ENCODE measurements around the gene PPP1CA.
"Not testable (repeated sequence)": the region's sequence is repeated elsewhere in the genome, so short reads cannot be mapped to it uniquely, and the experiment has no call there.

The PPP1CA gene

GRCh38 chr11:67427364-67427859, 25.8 kb upstream of the PPP1CA start:
- H3K27me3 Mint-ChIP-seq, H3K9me3 Mint-ChIP-seq, H3K36me3 Mint-ChIP-seq, ATAC-seq: not testable (repeated sequence)
- peaks cover 44% of the 10 kb centered on the region for H3K4me1 Mint-ChIP-seq
- H3K4me3 Mint-ChIP-seq, result peak overlapping the region; percentile 92
- peak overlapping the region; percentile 91 for H3K27ac Mint-ChIP-seq

- Mint-ChIP-seq H3K9me3 (no peaks in the 10 kb centered on the region), H3K36me3 (no peaks in the 10 kb centered on the region), H3K4me1 (peaks cover 45% of the 10 kb centered on the region), H3K27ac (peak overlapping the region; percentile 53), H3K27me3 (no peaks in the 10 kb centered on the region), H3K4me3 (no peak overlapping the region)
- no peak for ATAC-seq
Observed at GRCh38 chr11:67423891-67424613, 22.4 kb upstream of the PPP1CA start.

DNA sequence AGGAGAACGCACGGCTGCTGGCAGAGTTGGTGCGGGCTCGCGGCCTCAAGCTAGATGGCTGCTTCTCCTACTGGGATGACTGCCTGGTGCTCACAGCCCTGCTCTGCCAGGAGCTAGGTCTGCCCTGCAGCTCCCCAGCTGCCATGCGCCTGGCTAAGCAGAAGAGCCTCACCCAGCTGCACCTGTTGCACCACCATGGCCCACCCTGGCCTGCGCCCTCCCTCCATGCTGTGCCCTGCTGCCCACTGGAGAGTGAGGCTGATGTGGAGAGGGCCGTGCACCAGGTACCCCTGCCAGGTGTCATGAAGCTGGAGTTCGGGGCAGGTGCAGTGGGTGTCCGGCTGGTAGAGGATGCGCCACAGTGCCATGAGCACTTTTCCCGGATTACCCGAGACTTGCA, 21.8 kb upstream of the PPP1CA start:
- Mint-ChIP-seq H3K4me3 (no peak overlapping the region), H3K27ac (no peak overlapping the region), H3K36me3 (no peaks in the 10 kb centered on the region), H3K4me1 (peaks cover 51% of the 10 kb centered on the region), H3K9me3 (no peaks in the 10 kb centered on the region), H3K27me3 (no peaks in the 10 kb centered on the region)
- no peak for ATAC-seq

- peaks cover 55% of the 10 kb centered on the region for H3K4me1 Mint-ChIP-seq
- H3K4me3 Mint-ChIP-seq, result no peak overlapping the region
- no peak overlapping the region for H3K27ac Mint-ChIP-seq
- H3K36me3 Mint-ChIP-seq, result no peaks in the 10 kb centered on the region
- no peaks in the 10 kb centered on the region for H3K9me3 Mint-ChIP-seq
- ATAC-seq, result no peak
- H3K27me3 Mint-ChIP-seq, result no peaks in the 10 kb centered on the region
Observed at GRCh38 chr11:67422891-67423290, 21.2 kb upstream of the PPP1CA start.

GRCh38 chr11:67421430-67422031, 19.9 kb upstream of the PPP1CA start:
- Mint-ChIP-seq H3K27ac (peak overlapping the region; percentile 86), H3K4me3 (peak overlapping the region; percentile 76), H3K4me1 (peaks cover 57% of the 10 kb centered on the region), H3K36me3 (no peaks in the 10 kb centered on the region), H3K27me3 (no peaks in the 10 kb centered on the region), H3K9me3 (no peaks in the 10 kb centered on the region)
- no peak for ATAC-seq

DNA sequence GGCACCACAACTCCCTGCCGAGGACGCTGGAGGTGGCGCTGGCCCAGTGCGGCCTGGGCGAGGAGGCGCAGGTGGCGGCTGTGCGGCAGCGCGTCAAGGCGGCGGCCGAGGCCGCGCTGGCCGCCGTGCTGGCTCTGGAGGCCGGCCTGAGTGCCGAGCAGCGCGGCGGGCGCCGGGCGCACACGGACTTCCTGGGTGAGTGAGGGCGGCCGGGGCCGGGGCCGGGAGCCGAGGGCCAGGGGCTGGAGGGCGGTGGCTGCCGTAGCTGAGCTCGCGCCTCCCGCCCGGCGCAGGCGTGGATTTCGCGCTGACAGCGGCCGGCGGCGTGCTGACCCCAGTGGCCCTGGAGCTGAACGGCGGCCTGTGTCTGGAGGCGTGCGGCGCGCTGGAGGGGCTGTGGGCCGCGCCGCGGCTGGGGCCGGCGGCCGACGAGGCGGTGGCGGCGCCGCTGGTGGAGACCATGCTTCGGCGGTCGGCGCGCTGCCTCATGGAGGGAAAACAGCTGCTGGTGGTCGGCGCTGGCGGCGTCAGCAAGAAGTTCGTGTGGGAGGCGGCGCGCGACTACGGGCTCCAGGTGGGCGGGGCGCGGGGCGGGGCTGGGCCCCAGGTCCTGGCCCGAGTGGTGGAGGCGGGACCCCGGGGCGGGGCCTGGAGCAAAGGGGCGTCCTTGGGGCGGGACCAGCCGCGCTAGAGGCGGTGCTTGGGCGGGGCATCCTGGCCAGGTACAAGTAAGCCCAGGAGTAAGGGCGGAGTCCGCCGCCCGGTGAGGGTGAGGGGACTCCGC, 19.2 kb upstream of the PPP1CA start:
- Mint-ChIP-seq H3K27me3 (no peaks in the 10 kb centered on the region), H3K4me3 (peak overlapping the region; percentile 76), H3K4me1 (peaks cover 62% of the 10 kb centered on the region), H3K36me3 (no peaks in the 10 kb centered on the region), H3K9me3 (no peaks in the 10 kb centered on the region), H3K27ac (peak overlapping the region; percentile 86)
- ATAC-seq, result peak; percentile 92

- peaks cover 64% of the 10 kb centered on the region for H3K4me1 Mint-ChIP-seq
- H3K4me3 Mint-ChIP-seq, result peak overlapping the region; percentile 76
- no peaks in the 10 kb centered on the region for H3K27me3 Mint-ChIP-seq
- H3K36me3 Mint-ChIP-seq, result no peaks in the 10 kb centered on the region
- H3K27ac Mint-ChIP-seq, result peak overlapping the region; percentile 86
- ATAC-seq, result no peak
- no peaks in the 10 kb centered on the region for H3K9me3 Mint-ChIP-seq
Observed at GRCh38 chr11:67420147-67420645, 18.5 kb upstream of the PPP1CA start.

DNA sequence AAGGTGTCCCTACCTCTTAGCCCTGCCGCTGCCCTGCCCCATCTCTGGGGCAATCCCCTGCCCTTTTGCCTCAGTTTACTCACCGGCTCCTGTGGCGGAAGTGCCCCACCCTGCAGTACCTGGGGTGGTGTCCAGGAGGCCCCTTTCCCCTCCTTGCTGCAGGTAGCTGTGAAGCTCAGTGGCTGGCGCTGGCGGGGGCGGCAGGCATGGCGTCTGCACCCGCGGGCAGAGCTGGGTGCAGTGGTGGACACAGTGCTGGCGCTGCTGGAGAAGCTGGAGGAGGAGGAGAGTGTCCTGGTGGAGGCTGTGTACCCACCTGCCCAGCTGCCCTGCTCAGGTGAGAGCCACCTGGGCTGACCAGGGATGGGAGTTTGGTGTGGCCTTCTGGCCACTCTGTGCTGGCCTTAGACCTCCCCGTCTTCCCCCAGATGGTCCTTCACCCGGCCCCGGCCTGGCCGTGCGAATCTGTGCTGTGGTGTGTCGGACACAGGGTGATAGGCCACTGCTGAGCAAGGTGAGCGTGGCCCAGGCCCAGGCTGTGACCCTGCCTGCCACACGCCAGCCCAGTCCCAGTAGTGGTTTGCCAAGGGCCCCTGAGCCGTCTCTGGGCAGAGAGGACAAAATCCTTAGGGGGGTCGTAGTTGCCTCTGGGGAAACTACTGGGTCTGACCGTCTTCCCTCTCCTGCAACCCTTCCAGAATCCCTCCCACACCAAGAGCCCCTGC, 17.8 kb upstream of the PPP1CA start:
- Mint-ChIP-seq H3K27ac (peak overlapping the region; percentile 86), H3K4me1 (peaks cover 70% of the 10 kb centered on the region), H3K27me3 (no peaks in the 10 kb centered on the region), H3K9me3 (no peaks in the 10 kb centered on the region), H3K4me3 (peak overlapping the region; percentile 76), H3K36me3 (no peaks in the 10 kb centered on the region)
- no peak for ATAC-seq

- peak overlapping the region; percentile 76 for H3K4me3 Mint-ChIP-seq
- peaks cover 75% of the 10 kb centered on the region for H3K4me1 Mint-ChIP-seq
- H3K9me3 Mint-ChIP-seq, result no peaks in the 10 kb centered on the region
- H3K27ac Mint-ChIP-seq, result peak overlapping the region; percentile 86
- peak; percentile 57 for ATAC-seq
- no peaks in the 10 kb centered on the region for H3K27me3 Mint-ChIP-seq
- H3K36me3 Mint-ChIP-seq, result no peaks in the 10 kb centered on the region
Observed at GRCh38 chr11:67418476-67419281, 17.0 kb upstream of the PPP1CA start.

GRCh38 chr11:67417425-67417824, 15.8 kb upstream of the PPP1CA start:
- Mint-ChIP-seq H3K36me3 (no peaks in the 10 kb centered on the region), H3K27ac (peak overlapping the region; percentile 86), H3K4me1 (peaks cover 79% of the 10 kb centered on the region), H3K9me3 (no peaks in the 10 kb centered on the region), H3K27me3 (no peaks in the 10 kb centered on the region), H3K4me3 (no peak overlapping the region)
- no peak for ATAC-seq

DNA sequence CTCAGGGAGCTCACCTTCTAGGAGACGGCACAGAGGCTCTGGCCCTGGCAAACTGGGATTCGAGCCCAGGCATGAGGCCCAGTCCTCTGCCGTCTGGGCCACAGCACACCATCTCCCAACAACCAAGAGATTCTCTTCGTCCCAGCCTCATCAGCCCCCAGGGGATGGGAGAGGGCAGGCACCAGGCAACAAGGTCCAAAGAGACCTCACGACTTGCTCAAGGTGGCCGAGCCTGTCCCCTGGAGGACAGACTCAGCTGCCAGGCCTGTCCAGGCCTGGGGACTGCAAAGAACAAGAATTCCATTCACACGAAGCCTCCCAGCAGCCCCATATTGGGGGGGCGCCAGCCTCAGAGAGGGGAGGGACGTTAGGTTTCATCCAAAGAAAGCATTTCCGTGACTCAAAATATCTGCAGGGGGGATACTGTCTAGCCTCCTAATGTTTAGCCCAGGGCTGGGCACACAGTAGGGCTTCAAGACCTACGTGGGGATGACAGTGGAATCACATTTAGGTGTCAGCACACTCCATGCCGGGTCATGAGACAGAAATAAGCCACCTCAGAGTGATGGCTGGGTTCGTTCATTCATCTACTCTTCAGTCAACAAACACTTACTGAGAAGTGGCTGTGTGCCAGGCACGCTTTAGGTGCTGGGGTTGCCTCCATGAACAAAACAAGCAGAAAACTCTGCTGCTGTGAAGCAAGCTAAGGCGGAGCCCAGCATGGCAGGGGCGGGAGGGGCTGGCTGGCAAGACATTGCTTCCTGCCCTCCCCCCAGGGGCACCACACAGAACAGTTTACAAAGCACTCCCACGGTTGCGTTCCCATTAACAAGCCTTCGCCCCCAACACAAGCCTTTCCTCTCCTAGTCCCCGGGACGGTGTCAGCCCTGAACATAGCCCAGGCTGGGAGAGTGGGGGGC, 15.0 kb upstream of the PPP1CA start:
- Mint-ChIP-seq H3K27ac (peak overlapping the region; percentile 86), H3K36me3 (no peaks in the 10 kb centered on the region), H3K9me3 (no peaks in the 10 kb centered on the region), H3K4me1 (peaks cover 86% of the 10 kb centered on the region), H3K27me3 (no peaks in the 10 kb centered on the region), H3K4me3 (peak overlapping the region; percentile 74)
- no peak for ATAC-seq

GRCh38 chr11:67415501-67416304, 14.0 kb upstream of the PPP1CA start, which contains the start of gene CARNS1:
Gene CARNS1 (plus strand): TSS chr11:67415678. CDS start chr11:67416200, 522 bp downstream.
- Mint-ChIP-seq H3K4me1 (peaks cover 89% of the 10 kb centered on the region), H3K4me3 (peak within 1 kb of the TSS; percentile 78), H3K9me3 (no peaks in the 10 kb centered on the region), H3K27me3 (no peaks in the 10 kb centered on the region), H3K36me3 (no peaks in the 10 kb centered on the region), H3K27ac (peak within 1 kb of the TSS; percentile 86)
- ATAC-seq, result no peak

Data from stimulated activated memory B cell treated with anti-CD40 and anti-IgM and Interleukin-4, amounts not matched to agents 10 μg/mL and 1 μg/mL and 100 μg/mL, for 72 hours (primary cell).